Measurements from ENCODE around the gene CACNA1B.

GRCh38 chr9:138009016-138009802 is 131.6 kb downstream of the CACNA1B start:
- TF ChIP-seq, protein P1, sequence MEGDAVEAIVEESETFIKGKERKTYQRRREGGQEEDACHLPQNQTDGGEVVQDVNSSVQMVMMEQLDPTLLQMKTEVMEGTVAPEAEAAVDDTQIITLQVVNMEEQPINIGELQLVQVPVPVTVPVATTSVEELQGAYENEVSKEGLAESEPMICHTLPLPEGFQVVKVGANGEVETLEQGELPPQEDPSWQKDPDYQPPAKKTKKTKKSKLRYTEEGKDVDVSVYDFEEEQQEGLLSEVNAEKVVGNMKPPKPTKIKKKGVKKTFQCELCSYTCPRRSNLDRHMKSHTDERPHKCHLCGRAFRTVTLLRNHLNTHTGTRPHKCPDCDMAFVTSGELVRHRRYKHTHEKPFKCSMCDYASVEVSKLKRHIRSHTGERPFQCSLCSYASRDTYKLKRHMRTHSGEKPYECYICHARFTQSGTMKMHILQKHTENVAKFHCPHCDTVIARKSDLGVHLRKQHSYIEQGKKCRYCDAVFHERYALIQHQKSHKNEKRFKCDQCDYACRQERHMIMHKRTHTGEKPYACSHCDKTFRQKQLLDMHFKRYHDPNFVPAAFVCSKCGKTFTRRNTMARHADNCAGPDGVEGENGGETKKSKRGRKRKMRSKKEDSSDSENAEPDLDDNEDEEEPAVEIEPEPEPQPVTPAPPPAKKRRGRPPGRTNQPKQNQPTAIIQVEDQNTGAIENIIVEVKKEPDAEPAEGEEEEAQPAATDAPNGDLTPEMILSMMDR (conservative IDR thresholded peaks at IDR 0.05 in 1 of 2, IDR thresholded peaks at IDR 0.05 in 1 of 2; ENCODE audit: low read depth in 1 of 2, low read length in 2 of 2), result no peak
- no peak for TF ChIP-seq EZH2 (IDR thresholded peaks at IDR 0.05; ENCODE audit: low read length, missing control alignments)

Data from fibroblast of lung (primary cell).